Astrocyte of the cerebellum (primary cell): ENCODE data around the gene OSBPL8.

Experiments used
- DNase-seq: peaks from one replicate; pipeline ENCODE4 v3.0.0-alpha.2; 2011; ENCODE audit warnings: low read depth
- H3K4me3 ChIP-seq: 2 replicates; pipeline ENCODE4 v1.5.1; 2011; ENCODE audit warnings: mild to moderate bottlenecking, low read depth, low read length, moderate library complexity
- CTCF ChIP-seq: IDR thresholded peaks from 2 replicates; pipeline ENCODE4 v1.5.1; 2012; ENCODE audit warnings: low read length, low read depth, moderate library complexity, mild to moderate bottlenecking; ENCODE audit errors: missing control alignments
- in situ Hi-C: cut with HindIII; loops from 2 replicates; pipeline ENCODE4 v1.10.0; 2017; ENCODE audit warnings: low sequenced_read_pairs

Gene OSBPL8

GRCh38 chr12:76568888-76569551, 9.4 kb upstream of the OSBPL8 start:
- DNase-seq, result no peak
- no peak overlapping the region for H3K4me3 ChIP-seq
- no peak for TF ChIP-seq CTCF
- in situ Hi-C loops, result no loop called here

- no peak for DNase-seq
- no peak for TF ChIP-seq CTCF
- in situ Hi-C loops, result no loop called here
- H3K4me3 ChIP-seq, result no peak overlapping the region
Observed at GRCh38 chr12:76568130-76568529, 8.6 kb upstream of the OSBPL8 start.

GRCh38 chr12:76563061-76563460, 3.5 kb upstream of the OSBPL8 start:
- TF ChIP-seq CTCF, result no peak
- in situ Hi-C loops, result no loop called here

GRCh38 chr12:76562130-76562529, 2.6 kb upstream of the OSBPL8 start:
- DNase-seq, result no peak

More at GRCh38 chr12:76563061-76563460, 3.5 kb upstream of the OSBPL8 start:
- H3K4me3 ChIP-seq, result no peak overlapping the region
- DNase-seq, result no peak

GRCh38 chr12:76560086-76560491, 518 bp upstream of the OSBPL8 start:
- in situ Hi-C loops, result no loop called here
- peak overlapping the region; percentile 93 for H3K4me3 ChIP-seq
- DNase-seq, result no peak
- no peak for TF ChIP-seq CTCF

More at GRCh38 chr12:76562130-76562529, 2.6 kb upstream of the OSBPL8 start:
- in situ Hi-C loops, result no loop called here
- TF ChIP-seq CTCF, result no peak
- no peak overlapping the region for H3K4me3 ChIP-seq

- H3K4me3 ChIP-seq, result peak overlapping the region; percentile 93
- in situ Hi-C loops, result no loop called here
- TF ChIP-seq CTCF, result no peak
- no peak for DNase-seq
Observed at GRCh38 chr12:76558684-76559399, 729 bp downstream of the OSBPL8 start.
